Measurements from ENCODE around the gene MED1.
A peak's percentile ranks its signal among the peaks of the same experiment; 100 is the strongest.

The MED1 gene

GRCh38 chr17:39462631-39463375 lies 11.7 kb upstream of the MED1 start:
- peak overlapping the region; percentile 85 for H3K56ac ChIP-seq (ENCODE audit: low read length)
- H3K27ac ChIP-seq (ENCODE audit: low read depth, low read length): no peak overlapping the region
- no peaks in the 10 kb centered on the region for H3K4me1 ChIP-seq (ENCODE audit: control insufficient read depth, low read depth, low read length)
- no peaks in the 10 kb centered on the region for H3K36me3 ChIP-seq (ENCODE audit: control insufficient read depth, insufficient read depth, low read length)
- H3K18ac ChIP-seq (ENCODE audit: low read length): no peak overlapping the region
- no peak overlapping the region for H2BK120ac ChIP-seq (ENCODE audit: low read depth, low read length)
- H3K79me2 ChIP-seq (ENCODE audit: control insufficient read depth, insufficient read depth, low read length): peaks cover 43% of the 10 kb centered on the region
- H3K27me3 ChIP-seq (ENCODE audit: insufficient read depth, low read length, poor library complexity): no peaks in the 10 kb centered on the region
- no peak overlapping the region for H2BK5ac ChIP-seq (ENCODE audit: low read length)
- H4K5ac ChIP-seq (ENCODE audit: low read length): no peak overlapping the region
- no peak overlapping the region for H2AK5ac ChIP-seq (ENCODE audit: low read length)
- peaks cover 2% of the 10 kb centered on the region for H3K79me1 ChIP-seq (ENCODE audit: low read length)
- peak overlapping the region; percentile 67 for H3K4me3 ChIP-seq (ENCODE audit: low read length)
- H3K9ac ChIP-seq (ENCODE audit: low read length): peak overlapping the region; percentile 79
- H4K8ac ChIP-seq (ENCODE audit: low read depth, low read length): no peak overlapping the region
- peak overlapping the region; percentile 79 for H3K4me2 ChIP-seq (ENCODE audit: low read length)
- H3K4ac ChIP-seq (ENCODE audit: low read depth, low read length): no peak overlapping the region
- WGBS (ENCODE audit: extremely low coverage, insufficient coverage, low lambda C conversion rate): no CpG with 5 or more reads among the region's 28 CpGs
- H3K23ac ChIP-seq (ENCODE audit: low read length): peak overlapping the region; percentile 67
- no peak overlapping the region for H2BK15ac ChIP-seq (replicated peaks; ENCODE audit: low read depth)
- peak; percentile 23 for DNase-seq

DNA sequence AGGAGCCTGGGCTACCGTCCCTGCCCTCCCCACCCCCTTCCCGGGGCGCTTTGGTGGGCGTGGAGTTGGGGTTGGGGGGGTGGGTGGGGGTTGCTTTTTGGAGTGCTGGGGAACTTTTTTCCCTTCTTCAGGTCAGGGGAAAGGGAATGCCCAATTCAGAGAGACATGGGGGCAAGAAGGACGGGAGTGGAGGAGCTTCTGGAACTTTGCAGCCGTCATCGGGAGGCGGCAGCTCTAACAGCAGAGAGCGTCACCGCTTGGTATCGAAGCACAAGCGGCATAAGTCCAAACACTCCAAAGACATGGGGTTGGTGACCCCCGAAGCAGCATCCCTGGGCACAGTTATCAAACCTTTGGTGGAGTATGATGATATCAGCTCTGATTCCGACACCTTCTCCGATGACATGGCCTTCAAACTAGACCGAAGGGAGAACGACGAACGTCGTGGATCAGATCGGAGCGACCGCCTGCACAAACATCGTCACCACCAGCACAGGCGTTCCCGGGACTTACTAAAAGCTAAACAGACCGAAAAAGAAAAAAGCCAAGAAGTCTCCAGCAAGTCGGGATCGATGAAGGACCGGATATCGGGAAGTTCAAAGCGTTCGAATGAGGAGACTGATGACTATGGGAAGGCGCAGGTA lies 11.0 kb upstream of the MED1 start:
- peak overlapping the region; percentile 91 for H3K18ac ChIP-seq (ENCODE audit: low read length)
- peak overlapping the region; percentile 85 for H3K4me3 ChIP-seq (ENCODE audit: low read length)
- DNase-seq: peak; percentile 37
- no peaks in the 10 kb centered on the region for H3K27me3 ChIP-seq (ENCODE audit: insufficient read depth, low read length, poor library complexity)
- no peaks in the 10 kb centered on the region for H3K4me1 ChIP-seq (ENCODE audit: control insufficient read depth, low read depth, low read length)
- peak overlapping the region; percentile 98 for H3K56ac ChIP-seq (ENCODE audit: low read length)
- H3K36me3 ChIP-seq (ENCODE audit: control insufficient read depth, insufficient read depth, low read length): no peaks in the 10 kb centered on the region
- H3K27ac ChIP-seq (ENCODE audit: low read depth, low read length): no peak overlapping the region
- H2BK15ac ChIP-seq (replicated peaks; ENCODE audit: low read depth): no peak overlapping the region
- H2BK5ac ChIP-seq (ENCODE audit: low read length): no peak overlapping the region
- no peak overlapping the region for H3K4ac ChIP-seq (ENCODE audit: low read depth, low read length)
- H4K8ac ChIP-seq (ENCODE audit: low read depth, low read length): no peak overlapping the region
- H2BK120ac ChIP-seq (ENCODE audit: low read depth, low read length): no peak overlapping the region
- no CpG with 5 or more reads among the region's 34 CpGs for WGBS (ENCODE audit: extremely low coverage, insufficient coverage, low lambda C conversion rate)
- no peak overlapping the region for H2AK5ac ChIP-seq (ENCODE audit: low read length)
- H3K9ac ChIP-seq (ENCODE audit: low read length): peak overlapping the region; percentile 95
- peaks cover 2% of the 10 kb centered on the region for H3K79me1 ChIP-seq (ENCODE audit: low read length)
- no peak overlapping the region for H3K23ac ChIP-seq (ENCODE audit: low read length)
- no peak overlapping the region for H4K5ac ChIP-seq (ENCODE audit: low read length)
- peaks cover 37% of the 10 kb centered on the region for H3K79me2 ChIP-seq (ENCODE audit: control insufficient read depth, insufficient read depth, low read length)
- peak overlapping the region; percentile 79 for H3K4me2 ChIP-seq (ENCODE audit: low read length)

- Histone ChIP-seq H3K79me2 (ENCODE audit: control insufficient read depth, insufficient read depth, low read length) (peaks cover 37% of the 10 kb centered on the region), H3K18ac (ENCODE audit: low read length) (peak within 1 kb of the TSS; percentile 91), H3K4ac (ENCODE audit: low read depth, low read length) (peak within 1 kb of the TSS; percentile 44), H2AK5ac (ENCODE audit: low read length) (no peak within 1 kb of the TSS), H3K4me1 (ENCODE audit: control insufficient read depth, low read depth, low read length) (no peaks in the 10 kb centered on the region), H3K27ac (ENCODE audit: low read depth, low read length) (peak within 1 kb of the TSS; percentile 94), H2BK5ac (ENCODE audit: low read length) (peak within 1 kb of the TSS; percentile 88), H3K56ac (ENCODE audit: low read length) (peak within 1 kb of the TSS; percentile 98), H2BK15ac (replicated peaks; ENCODE audit: low read depth) (no peak within 1 kb of the TSS), H3K27me3 (ENCODE audit: insufficient read depth, low read length, poor library complexity) (no peaks in the 10 kb centered on the region), H4K5ac (ENCODE audit: low read length) (no peak within 1 kb of the TSS), H3K4me2 (ENCODE audit: low read length) (peak within 1 kb of the TSS; percentile 79), H3K23ac (ENCODE audit: low read length) (peak within 1 kb of the TSS; percentile 12), H3K79me1 (ENCODE audit: low read length) (peaks cover 2% of the 10 kb centered on the region), H2BK120ac (ENCODE audit: low read depth, low read length) (no peak within 1 kb of the TSS), H3K4me3 (ENCODE audit: low read length) (peak within 1 kb of the TSS; percentile 85), H4K8ac (ENCODE audit: low read depth, low read length) (peak within 1 kb of the TSS; percentile 17), H3K36me3 (ENCODE audit: control insufficient read depth, insufficient read depth, low read length) (no peaks in the 10 kb centered on the region), H3K9ac (ENCODE audit: low read length) (peak within 1 kb of the TSS; percentile 95)
- WGBS (ENCODE audit: extremely low coverage, insufficient coverage, low lambda C conversion rate): no CpG with 5 or more reads among the region's 51 CpGs
- DNase-seq: peak; percentile 100
Observed at GRCh38 chr17:39461113-39461925, 10.3 kb upstream of the MED1 start, which contains the start of gene CDK12. TSS of gene CDK12 (plus strand) at chr17:39461486. CDS start at chr17:39462072, 586 bp downstream.

DNA sequence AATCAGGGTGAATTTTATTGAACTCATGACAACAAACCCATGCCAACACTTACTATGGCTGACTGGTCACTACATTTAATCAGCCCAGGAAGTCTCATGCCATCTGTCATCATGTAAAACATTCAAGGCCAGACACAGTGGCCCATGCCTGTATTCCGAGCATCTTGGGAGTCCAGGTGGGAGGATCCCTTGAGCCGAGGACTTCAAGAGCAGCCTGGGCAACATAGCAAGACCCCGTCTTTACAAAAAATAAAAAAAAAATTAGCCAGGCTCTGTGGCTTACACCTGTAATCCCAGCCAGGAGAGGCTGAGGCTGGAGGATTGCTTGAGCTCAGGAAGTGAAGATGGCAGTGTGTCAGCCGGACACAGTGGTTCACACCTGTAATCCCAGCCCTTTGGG lies 4.9 kb upstream of the MED1 start:
- Histone ChIP-seq H2BK5ac (ENCODE audit: low read length) (no peak overlapping the region), H3K4me3 (ENCODE audit: low read length) (no peak overlapping the region), H3K9ac (ENCODE audit: low read length) (no peak overlapping the region), H3K79me2 (ENCODE audit: control insufficient read depth, insufficient read depth, low read length) (peaks cover under 1% of the 10 kb centered on the region), H3K79me1 (ENCODE audit: low read length) (no peaks in the 10 kb centered on the region), H3K23ac (ENCODE audit: low read length) (no peak overlapping the region), H3K27ac (ENCODE audit: low read depth, low read length) (no peak overlapping the region), H2BK120ac (ENCODE audit: low read depth, low read length) (no peak overlapping the region), H2AK5ac (ENCODE audit: low read length) (no peak overlapping the region), H3K36me3 (ENCODE audit: control insufficient read depth, insufficient read depth, low read length) (no peaks in the 10 kb centered on the region), H3K4me2 (ENCODE audit: low read length) (no peak overlapping the region), H2BK15ac (replicated peaks; ENCODE audit: low read depth) (no peak overlapping the region), H3K18ac (ENCODE audit: low read length) (no peak overlapping the region), H4K8ac (ENCODE audit: low read depth, low read length) (no peak overlapping the region), H3K56ac (ENCODE audit: low read length) (no peak overlapping the region), H3K4me1 (ENCODE audit: control insufficient read depth, low read depth, low read length) (no peaks in the 10 kb centered on the region), H3K4ac (ENCODE audit: low read depth, low read length) (no peak overlapping the region), H4K5ac (ENCODE audit: low read length) (no peak overlapping the region), H3K27me3 (ENCODE audit: insufficient read depth, low read length, poor library complexity) (no peaks in the 10 kb centered on the region)
- DNase-seq: no peak
- WGBS (ENCODE audit: extremely low coverage, insufficient coverage, low lambda C conversion rate): no CpG with 5 or more reads among the region's 4 CpGs

DNA sequence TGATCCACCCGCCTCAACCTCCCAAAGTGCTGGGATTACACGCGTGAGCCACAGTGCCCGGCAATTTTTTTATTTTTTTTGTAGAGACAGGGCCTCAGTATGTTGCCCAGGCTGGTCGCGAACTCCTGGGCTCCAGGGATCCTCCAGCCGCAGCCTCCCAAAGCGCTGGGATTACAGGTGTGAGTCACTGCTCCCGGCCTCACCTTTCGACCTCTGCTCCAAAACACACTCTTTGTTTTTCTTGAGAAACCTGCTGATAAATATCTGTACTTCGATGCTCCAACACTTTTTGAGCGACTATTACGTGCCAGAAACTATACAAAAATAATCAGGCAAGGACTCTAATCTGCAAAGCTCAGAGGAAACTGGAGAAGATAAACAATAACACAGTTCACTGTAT lies 1.0 kb downstream of the MED1 start:
- Histone ChIP-seq H3K4me1 (ENCODE audit: control insufficient read depth, low read depth, low read length) (peaks cover 3% of the 10 kb centered on the region), H2BK120ac (ENCODE audit: low read depth, low read length) (no peak overlapping the region), H3K4me2 (ENCODE audit: low read length) (peak overlapping the region; percentile 88), H3K79me1 (ENCODE audit: low read length) (peaks cover 9% of the 10 kb centered on the region), H4K5ac (ENCODE audit: low read length) (no peak overlapping the region), H3K9ac (ENCODE audit: low read length) (peak overlapping the region; percentile 86), H3K27me3 (ENCODE audit: insufficient read depth, low read length, poor library complexity) (no peaks in the 10 kb centered on the region), H3K4ac (ENCODE audit: low read depth, low read length) (no peak overlapping the region), H3K56ac (ENCODE audit: low read length) (peak overlapping the region; percentile 90), H2BK15ac (replicated peaks; ENCODE audit: low read depth) (no peak overlapping the region), H3K4me3 (ENCODE audit: low read length) (peak overlapping the region; percentile 71), H4K8ac (ENCODE audit: low read depth, low read length) (no peak overlapping the region), H3K23ac (ENCODE audit: low read length) (no peak overlapping the region), H2BK5ac (ENCODE audit: low read length) (no peak overlapping the region), H3K36me3 (ENCODE audit: control insufficient read depth, insufficient read depth, low read length) (no peaks in the 10 kb centered on the region), H3K18ac (ENCODE audit: low read length) (no peak overlapping the region), H3K27ac (ENCODE audit: low read depth, low read length) (no peak overlapping the region), H2AK5ac (ENCODE audit: low read length) (no peak overlapping the region), H3K79me2 (ENCODE audit: control insufficient read depth, insufficient read depth, low read length) (peaks cover 28% of the 10 kb centered on the region)
- DNase-seq: peak; percentile 8
- WGBS (ENCODE audit: extremely low coverage, insufficient coverage, low lambda C conversion rate): no CpG with 5 or more reads among the region's 13 CpGs
